NCI-H1105 treated with DMSO at 0.1 percent for 48 hours (cell line): ENCODE results near the gene TIAM1.

ENCODE experiments used
- DNase-seq: peaks from one replicate; lab custom pipeline; 2025; lab: John Stamatoyannopoulos, UW

Gene TIAM1

DNA sequence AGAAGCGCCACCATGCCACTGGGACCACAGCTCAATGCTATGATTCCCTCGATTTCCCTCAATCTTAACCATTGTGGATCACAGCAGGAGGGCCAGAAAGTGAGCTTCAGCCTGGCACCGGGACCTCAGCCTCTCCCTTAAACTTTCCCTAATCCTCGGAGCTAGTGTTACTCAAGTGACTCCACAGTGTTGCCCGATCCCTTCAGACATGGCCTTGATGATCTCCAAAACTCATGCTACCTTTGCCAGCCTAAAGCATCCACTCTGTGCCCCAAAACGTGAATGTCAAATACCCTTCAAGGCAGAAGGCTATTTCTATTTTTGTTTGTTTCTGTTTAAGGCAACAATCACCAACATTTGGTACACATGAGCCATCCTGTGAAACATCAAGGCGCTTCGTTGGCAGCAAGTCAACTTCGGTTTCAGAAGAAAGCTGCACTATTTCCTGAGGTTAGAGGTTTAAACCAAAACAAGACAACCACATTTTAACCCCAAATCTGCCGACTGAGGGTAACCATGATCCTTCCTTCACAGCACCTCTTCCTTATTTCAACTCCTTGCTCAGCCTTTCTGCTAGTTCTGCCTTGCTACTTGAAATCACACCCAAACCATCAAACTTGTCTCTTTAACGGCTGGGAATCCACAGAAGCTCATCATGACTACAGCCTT lies 211.4 kb downstream of the TIAM1 start:
- no peak for DNase-seq

DNA sequence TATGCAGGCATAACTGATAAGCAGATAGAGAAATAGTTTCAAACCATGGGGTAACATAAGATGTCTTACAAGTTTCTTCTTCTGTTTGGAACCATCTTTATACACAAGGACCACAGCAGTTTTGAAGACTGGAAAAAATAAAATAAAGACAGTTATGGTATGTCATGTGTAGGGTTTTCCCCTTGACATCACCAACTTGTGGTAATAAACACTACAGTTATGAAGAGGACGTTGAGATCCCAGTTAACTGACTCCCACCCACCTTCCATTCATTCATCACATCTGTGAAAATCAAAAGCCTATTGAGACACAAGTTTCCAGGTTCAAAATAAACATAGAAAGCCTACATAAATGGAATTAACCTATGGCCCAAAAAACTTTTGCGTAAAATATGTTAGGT lies 213.2 kb downstream of the TIAM1 start:
- no peak for DNase-seq

DNA sequence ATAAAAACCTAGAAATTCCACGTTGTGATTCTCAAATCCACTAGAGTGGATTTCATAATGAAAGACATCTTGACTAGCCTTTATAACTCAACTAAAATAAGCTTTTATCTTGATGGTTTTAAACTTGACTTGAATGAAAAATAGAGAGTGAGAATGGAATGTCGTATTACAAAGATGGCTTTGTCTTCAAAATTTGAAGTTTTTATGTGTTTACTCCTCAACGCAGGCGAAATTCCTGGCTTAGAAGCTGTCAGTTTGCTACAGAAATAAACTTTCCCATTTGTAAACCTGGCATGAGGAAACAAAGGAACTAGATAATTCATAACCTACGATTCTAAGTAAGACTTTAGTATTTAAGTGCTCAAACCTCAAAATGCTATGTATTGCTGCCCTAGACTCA lies 215.8 kb downstream of the TIAM1 start:
- no peak for DNase-seq

DNA sequence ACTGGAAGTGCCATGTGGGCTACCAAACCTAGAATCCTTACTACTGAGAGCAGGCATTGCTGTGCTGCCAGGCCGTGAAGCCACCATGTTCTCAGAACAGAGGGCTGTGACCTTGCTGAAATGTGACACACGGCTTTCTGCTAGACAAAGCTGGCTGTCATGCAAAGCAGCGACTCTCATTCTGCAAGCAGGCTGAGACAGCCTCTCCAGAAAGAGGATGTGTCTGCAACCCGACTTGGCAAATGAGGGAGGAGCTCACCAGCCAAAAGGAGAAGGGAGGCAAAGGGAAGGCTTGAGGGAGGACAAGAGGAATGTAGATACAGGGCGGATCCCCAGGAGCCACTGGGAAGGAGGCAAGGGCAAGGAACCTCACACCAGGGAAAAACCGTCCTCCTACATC lies 220.1 kb downstream of the TIAM1 start:
- no peak for DNase-seq

DNA sequence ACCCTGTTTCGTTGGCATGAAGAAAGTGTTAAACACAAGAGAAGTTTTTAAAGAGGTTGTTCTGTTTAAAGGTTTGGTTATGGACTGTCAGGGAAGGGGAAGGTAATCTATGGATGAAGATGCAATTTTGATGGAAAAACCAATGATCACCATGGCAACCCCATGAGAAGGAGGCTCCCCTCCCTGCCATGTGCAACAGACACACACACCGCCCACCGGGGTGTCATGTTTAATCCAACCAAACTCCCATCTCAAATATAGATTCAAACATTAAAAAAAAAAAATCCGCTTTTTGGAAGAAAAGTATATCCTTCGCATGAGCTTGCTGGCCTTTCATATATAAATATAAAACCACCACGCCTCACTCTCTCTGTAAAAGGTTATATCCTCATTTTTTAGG lies 224.9 kb downstream of the TIAM1 start:
- no peak for DNase-seq

DNA sequence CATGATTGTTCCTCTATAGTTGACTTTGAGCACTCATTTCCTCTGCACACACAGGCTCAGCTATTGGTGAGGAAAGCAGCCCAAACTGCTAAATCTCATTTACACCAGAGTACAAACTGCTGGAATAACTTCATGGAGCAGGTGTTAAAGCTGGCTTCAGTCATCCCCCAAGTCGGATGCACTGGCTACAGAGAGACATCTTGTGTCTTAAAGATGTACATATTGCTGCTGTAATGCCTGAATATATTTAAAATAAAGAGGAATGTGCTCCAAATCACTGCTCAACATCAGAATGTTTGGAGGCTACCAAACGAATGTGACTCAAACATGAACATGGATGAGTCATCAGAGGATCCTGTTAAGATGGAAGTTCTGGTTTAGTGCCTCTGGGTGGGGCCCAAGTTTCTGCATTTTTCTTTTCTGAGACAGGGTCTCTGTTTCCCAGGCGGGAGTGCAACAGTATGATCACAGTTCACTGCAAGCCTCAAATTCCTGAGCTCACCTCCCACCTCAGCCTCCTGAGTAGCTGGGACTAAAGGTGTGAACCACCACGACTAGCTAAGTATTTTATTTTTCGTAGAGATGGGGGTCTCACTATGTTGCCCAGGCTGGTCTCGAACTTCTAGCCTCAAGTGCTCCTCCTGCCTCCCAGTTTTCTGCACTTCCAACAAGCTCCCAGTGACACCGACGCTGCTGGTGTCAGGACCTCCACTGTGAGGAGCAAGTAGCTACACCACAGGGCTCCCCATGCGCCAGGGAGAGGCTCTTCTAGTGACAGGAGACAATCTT lies 226.7 kb downstream of the TIAM1 start:
- DNase-seq = no peak

DNA sequence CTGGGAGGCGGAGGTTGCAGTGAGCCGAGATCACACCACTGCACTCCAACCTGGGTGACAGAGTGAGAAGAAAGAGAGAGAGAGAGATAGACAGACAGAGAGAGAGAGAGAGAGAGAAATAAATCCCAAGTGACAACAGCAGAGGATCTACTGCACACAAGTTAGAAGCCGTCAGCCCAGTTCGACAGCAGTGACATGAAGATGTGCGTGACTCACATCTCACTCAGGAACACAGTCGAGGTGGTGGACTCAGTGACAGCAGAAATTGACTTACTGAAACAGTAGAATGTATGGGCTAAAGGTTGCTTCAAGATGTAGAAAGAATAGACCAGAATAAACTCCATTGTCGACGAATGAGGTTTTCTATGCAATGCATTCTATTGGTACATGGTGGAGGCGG lies 228.8 kb downstream of the TIAM1 start:
- DNase-seq = no peak

DNA sequence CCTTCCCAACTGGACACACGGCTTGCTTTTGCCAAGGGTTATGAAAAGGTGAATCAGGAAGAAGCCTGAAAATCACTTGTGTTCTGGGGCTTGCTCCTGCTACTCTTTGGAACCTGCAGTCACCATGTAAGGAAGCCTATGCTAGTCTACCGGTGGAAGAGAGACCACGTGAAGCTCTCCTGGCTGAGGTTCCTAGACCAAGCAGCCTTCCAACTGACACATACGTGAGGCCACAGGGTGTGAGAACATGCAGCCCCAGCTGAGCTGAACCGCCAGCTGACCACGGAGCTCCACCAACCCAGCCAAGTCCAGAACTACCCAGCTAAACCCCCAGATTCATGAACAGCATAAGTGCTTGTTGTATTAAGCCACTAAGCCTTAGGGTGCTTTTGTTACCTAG lies 233.0 kb downstream of the TIAM1 start:
- no peak for DNase-seq

DNA sequence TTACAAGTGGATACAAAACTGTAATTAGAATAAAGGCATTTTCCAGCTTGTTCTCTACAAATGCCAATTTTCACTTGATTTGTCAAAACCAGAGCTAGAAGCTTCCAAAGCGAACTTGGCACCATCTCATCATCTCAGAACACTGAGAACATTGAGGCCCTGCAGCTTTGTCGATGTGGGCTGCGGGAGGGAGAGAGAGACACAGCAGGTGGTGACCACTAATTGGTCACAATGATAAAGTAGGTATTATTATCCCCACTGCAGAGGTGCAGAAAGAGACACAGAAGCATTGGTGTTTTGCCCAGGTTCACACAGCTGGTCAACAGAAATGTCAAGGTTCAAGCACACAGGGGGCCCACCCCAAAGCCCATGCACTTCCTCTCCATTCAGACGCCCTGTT lies 233.6 kb downstream of the TIAM1 start:
- no peak for DNase-seq

DNA sequence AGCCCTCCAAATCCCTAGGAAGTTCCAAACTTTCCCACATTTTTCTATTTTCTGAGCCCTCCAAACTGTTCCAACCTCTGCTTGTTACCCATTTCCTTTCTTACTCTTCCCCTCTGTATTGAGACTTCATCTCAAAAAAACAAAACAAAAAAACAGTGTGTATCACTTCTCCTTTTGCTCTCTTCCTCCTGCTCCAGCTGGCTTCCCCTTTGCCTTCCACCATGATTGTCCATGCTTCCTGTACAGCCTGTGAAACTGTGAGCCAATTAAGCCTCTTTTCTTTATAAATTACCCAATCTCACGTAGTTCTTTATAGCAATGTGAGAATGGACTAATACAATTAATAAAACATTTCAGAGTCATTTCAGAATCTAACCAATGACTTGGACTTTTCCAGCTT lies 236.2 kb downstream of the TIAM1 start:
- DNase-seq = no peak

DNA sequence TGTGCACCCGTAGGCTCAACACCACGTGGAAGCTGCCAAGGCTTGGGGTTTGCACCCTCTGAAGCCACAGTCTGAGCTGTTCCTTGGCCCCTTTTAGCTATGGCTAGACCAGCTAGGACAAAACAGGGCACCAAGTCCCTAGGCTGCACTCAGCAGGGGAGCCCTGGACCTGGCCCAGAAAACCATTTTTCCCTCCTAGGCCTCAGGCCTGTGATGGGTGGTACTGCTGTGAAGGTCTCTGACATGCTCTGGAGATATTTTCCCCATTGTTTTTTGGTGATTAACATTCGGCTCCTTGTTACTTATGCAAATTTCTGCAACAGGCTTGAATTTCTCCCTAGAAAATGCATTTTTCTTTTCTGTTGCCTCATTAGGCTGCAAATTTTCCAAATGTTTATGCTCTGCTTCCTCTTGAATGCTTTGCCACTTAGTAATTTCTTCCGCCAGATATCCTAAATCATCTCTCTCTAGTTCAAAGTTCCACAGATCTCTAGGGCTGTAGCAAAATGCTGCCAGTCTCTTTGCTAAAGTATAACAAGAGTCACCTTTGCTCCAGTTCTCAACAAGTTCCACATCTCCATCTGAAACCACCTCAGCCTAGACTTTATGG lies 236.8 kb downstream of the TIAM1 start:
- DNase-seq = no peak

DNA sequence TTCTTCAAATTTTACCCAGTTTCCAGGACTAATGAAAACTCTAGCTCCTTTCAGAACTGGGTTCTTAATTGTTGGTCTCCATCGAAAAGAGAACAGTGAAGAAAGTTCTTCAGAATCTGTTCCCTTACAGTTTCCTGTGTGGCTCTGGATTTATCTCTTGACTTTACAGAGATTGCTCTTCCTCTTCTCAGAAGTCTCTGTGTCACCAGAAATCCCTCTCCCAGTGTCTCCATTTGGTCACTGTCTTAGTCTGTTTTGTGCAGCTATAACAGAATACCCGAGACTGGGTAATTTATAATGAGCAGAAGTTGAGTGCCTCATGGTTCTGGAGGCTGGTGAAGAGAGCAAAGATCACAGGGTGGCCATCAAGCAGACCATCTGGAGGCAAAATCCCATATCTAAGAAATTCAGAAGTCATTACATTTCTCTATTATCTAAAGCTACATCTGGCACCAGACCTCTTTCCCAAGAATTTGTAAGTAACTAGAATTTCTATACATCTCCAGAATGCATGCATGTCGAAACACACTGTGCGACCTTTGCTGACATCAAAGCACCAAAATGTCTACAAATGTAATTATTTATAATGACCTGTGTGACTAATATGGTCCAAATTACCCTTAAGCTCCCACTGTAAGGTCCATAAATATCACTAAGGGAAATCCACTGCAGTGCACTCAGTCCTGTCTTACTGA lies 240.3 kb downstream of the TIAM1 start:
- no peak for DNase-seq

DNA sequence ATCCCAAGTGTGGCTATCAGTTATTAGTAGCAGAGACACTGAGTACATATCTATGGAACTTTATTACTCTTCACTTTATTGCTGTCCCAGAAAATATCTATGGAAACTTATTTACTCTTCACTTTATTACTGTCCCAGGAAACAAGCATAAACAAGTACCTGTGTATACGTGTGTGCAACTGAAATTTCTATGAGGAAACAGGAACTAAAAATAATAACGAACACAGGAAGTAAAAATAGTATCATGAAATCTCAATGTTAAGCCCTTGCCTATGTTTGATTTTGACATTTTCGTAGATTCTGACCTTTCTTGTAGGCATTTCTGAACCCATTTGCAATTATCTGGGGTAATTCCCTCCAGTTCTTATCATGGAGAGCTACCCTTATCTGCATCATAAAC lies 240.9 kb downstream of the TIAM1 start:
- DNase-seq = no peak

DNA sequence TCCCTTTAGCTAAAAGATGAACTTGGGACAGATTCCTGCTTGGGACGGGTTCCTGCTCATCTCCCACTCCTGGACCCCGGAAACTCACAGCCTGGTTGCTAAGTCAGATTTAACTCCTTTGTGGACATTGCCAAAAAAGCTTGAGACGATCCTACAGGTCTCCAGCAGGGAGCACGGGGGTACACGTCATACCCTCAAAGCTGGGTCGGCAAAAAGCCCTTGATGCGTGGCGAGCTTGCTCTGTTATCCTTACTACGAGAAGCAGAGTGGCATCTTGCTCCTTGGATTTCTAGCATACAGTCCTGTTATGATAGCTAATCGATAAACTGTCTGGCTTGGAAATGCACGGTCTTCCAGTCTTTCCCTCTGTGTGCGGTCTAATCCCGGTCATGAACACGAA lies 244.9 kb downstream of the TIAM1 start:
- DNase-seq = no peak

DNA sequence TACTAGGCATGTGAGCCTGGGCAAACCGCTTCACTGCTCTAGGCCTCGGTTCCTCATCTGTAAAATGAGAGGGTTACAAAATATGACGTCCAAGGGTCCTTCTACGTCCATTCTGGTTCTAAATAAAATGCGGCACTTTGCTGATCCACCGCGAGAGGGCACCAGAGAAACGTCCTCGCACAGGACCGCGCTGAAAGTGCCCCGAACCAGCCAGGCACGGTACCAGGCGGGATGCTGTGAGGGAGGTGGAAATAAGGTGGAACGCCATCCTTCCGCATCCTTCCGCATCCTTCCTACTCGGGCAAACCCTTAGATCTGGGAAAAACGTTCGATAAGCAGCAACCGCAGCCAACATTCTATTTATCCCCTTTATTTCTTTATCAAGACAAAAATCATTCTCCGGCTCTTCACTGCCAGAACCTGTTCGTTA lies 245.5 kb downstream of the TIAM1 start:
- peak; percentile 64 for DNase-seq

DNA sequence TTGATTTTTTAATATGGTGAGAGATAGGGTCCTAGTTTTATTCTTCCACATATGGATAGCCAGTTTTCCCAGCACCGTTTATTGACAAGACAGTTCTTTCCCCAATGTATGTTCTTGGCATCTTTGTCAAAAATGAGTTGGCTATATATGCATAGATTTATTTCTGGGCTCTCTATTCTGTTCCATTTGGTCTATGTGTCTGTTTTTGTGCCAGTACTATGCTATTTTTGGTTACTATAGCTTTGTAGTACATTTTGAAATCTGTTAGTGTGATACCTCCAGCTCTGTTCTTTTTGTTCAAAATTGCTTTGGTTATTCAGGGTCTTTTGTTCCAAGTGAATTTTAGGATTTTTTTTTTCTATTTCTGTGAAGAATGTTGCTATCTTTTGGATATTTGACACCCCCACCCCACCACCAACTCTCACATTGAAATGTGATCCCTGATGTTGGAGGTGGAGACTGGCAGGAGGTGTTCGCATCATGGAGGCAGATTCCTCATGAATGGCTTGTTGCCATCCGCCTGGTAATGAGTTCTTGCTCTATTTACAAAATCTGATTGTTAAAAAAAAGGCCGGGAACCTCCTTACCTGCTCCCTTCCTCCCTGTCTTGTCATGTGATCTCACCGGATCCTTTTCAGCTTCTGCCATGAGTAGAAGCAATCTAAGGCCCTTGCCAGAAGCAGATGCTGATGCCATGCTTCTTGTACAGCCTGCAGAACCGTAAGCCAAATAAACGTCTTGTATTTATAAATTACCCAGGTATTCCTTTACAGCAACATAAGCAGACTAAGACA lies 251.0 kb downstream of the TIAM1 start:
- no peak for DNase-seq

DNA sequence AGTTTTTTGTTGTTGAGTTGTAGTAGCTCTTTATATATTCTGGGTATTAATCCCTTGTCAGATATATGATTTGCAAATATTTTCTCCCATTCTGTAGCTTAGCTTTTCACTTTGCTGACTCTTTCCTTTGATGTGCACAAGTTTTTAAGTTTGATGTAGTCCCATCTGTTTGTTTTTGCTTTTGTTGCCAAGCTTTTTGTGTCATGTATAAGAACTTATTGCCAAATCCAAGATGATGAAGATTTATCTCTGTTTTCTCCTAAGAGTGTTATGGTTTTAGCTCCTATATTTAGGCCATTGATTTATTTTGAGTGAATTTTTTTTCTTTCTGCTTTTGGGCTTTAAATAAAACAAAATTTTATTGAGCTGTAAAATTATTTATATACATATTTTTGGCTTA lies 253.7 kb downstream of the TIAM1 start:
- DNase-seq = no peak

DNA sequence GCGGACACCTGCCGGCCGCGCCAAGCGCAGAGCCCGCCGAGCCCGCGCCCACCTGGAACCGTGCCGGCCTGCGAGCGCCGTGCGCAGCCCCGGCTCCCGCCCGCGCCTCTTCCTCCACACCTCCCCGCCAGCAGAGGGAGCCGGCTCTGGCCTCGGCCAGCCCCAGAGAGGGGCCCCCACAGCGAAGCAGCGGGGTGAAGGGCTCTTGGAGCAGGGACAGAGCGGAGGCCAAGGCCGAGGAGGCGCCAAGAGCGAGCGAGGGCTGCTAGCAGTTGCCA lies 255.6 kb downstream of the TIAM1 start:
- no peak for DNase-seq

DNA sequence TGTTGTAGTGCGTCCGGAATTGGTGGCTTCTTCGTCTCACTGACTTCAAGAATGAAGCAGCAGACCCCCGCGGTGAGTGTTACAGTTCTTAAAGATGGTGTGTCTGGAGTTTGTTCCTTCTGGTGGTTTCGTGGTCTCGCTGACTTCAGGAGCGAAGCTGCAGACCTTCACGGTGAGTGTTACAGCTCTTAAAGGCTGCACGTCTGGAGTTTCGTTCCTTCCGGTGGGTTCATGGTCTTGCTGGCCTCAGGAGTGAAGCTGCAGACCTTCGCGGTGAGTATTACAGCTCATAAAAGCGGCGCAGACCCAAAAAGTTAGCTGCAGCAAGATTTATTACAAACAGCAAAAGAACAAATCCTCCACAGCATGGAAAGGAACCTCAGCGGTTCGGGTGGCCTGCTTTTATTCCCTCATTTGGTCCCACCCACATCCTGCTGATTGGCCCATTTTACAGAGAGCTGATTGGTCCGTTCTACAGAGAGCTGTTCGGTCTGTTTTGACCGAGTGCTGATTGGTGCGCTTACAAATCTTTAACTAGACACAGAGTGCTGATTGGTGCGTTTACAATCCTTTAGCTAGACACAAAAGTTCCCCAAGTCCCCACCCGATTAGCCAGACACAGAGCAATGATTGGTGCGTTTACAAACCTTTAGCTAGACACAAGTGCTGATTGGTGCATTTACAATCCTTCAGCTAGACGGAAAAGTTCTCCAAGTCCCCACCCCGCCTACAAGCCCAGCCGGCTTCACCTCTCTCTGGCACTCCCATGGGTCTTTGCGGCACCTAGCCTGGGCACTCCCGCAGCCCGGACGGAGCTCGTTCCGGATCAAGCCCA lies 256.2 kb downstream of the TIAM1 start:
- DNase-seq = no peak

DNA sequence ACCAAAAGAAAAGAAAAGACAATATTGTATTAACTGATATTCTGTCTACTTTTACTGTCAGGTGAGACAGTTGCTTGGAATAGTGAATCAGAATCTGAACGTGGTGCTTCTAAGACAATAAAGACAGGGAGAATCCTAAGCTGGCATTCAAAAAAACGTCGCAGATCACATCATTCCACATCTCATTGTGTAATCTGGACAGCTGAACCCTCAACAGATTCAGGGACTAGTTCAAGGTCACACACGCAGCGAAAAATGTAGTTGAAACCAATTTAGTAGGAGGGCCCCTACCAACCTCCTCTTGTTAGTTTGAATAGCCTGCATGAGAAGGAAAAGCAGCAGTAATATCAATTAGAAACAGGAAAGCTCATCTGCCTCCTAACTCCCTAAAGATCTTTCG lies 259.4 kb downstream of the TIAM1 start:
- no peak for DNase-seq

DNA sequence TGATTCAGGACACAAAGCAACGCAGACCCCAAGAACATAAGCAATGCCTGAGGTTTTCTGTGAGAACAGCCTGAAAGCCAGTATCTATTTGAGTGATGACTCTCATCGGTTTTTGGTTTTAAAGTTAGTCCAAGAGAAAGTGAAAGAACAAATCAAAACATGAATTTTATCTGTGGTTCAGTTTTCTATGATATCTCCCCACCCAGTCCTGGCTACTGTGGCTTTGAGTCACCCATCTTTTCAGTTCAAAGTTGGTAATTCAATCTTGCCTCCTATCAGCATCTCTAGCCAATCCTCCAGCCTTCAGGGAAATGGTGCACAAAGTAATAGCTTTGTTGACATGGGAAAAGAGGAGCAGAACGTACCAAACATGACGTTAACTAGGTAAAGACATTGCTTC lies 265.3 kb downstream of the TIAM1 start:
- no peak for DNase-seq
